CD4-positive, alpha-beta memory T cell (primary cell): ENCODE results near the gene ABI1. TPM values are rescaled to one million over a fixed set of nuclear protein-coding genes. Genes with fewer than 3 reads are reported as not detected.

Experiments
- CTCF ChIA-PET: fragments of 350-600 bp; sonication (Branson Sonifier 250); formaldehyde crosslinking; loops from one replicate; lab custom pipeline; 2021; ENCODE audit warnings: inconsistent platforms; ENCODE audit not compliant: partially characterized antibody; lab: Charles Lee
- POLR2A ChIA-PET: fragments of 350-600 bp; sonication (Branson Sonifier 250); formaldehyde crosslinking; loops from one replicate; lab custom pipeline; 2021; ENCODE audit not compliant: partially characterized antibody; lab: Charles Lee
- DNase-seq, 5 donors: peaks; one replicate each; pipeline versions ENCODE4 v3.0.0 to v3.0.0-alpha.2; 2020 to 2022; ENCODE audit warnings: mixed read lengths in 1 of 5
- H3K27ac ChIP-seq: one replicate; pipeline ENCODE4 v1.7.0; 2013; ENCODE audit warnings: low read depth, low read length
- H3K27me3 ChIP-seq: 2 replicates; pipeline ENCODE4 v1.7.0; 2013; ENCODE audit warnings: mild to moderate bottlenecking, low read length, moderate library complexity; ENCODE audit not compliant: insufficient read depth
- H3K36me3 ChIP-seq: 2 replicates; pipeline ENCODE4 v1.7.0; 2013; ENCODE audit warnings: mild to moderate bottlenecking, low read length, moderate library complexity; ENCODE audit not compliant: insufficient read depth
- H3K4me1 ChIP-seq: 2 replicates; pipeline ENCODE4 v1.7.0; 2013; ENCODE audit warnings: mild to moderate bottlenecking, low read length, moderate library complexity; ENCODE audit not compliant: insufficient read depth
- H3K4me3 ChIP-seq, 2 donors: one replicate each; pipeline ENCODE4 v1.7.0; 2013; ENCODE audit warnings: low read length in 2 of 2, mild to moderate bottlenecking in 1 of 2
- H3K9me3 ChIP-seq, 2 donors: one replicate each; pipeline ENCODE4 v1.7.0; 2013; ENCODE audit warnings: low read length in 2 of 2, control low read depth in 1 of 2; ENCODE audit not compliant: control insufficient read depth in 1 of 2
- H3K27ac Mint-ChIP-seq, 7 donors: one replicate each; pipeline ENCODE4 v1.8.0; 2020 to 2021; ENCODE audit warnings: mixed read lengths in 7 of 7, mild to moderate bottlenecking in 6 of 7, inconsistent platforms in 3 of 7, moderate library complexity in 3 of 7
- H3K27me3 Mint-ChIP-seq, 2 donors: one replicate each; pipeline ENCODE4 v1.8.0; 2020 to 2021; ENCODE audit warnings: mixed read lengths in 2 of 2
- H3K36me3 Mint-ChIP-seq, 2 donors: one replicate each; pipeline ENCODE4 v1.8.0; 2020 to 2021; ENCODE audit warnings: mixed read lengths in 2 of 2, inconsistent platforms in 1 of 2, mild to moderate bottlenecking in 1 of 2
- H3K4me1 Mint-ChIP-seq, 4 donors: one replicate each; pipeline ENCODE4 v1.8.0; 2020 to 2021; ENCODE audit warnings: mixed read lengths in 4 of 4, mild to moderate bottlenecking in 1 of 4
- H3K4me3 Mint-ChIP-seq, 8 donors: one replicate each; pipeline ENCODE4 v1.8.0; 2020 to 2021; ENCODE audit warnings: mixed read lengths in 8 of 8, mild to moderate bottlenecking in 7 of 8, moderate library complexity in 6 of 8, inconsistent platforms in 3 of 8
- H3K9me3 Mint-ChIP-seq, 8 donors: one replicate each; pipeline ENCODE4 v1.8.0; 2020 to 2021; ENCODE audit warnings: mixed read lengths in 8 of 8, mild to moderate bottlenecking in 5 of 8, inconsistent platforms in 3 of 8, moderate library complexity in 1 of 8
- intact Hi-C: fragments of 100-400 bp; cut with micrococcal nuclease; formaldehyde crosslinking; loops from one replicate; pipeline ENCODE4 v1.15.1; 2023
- polyA plus RNA-seq, 2 donors: library from polyadenylated mRNA; unstranded; fragments of 300-500 nt; fragmentation: Illumina TruSeq; gene quantifications; one replicate each; pipeline ENCODE4 v1.2.3, GENCODE V29; 2021
- total RNA-seq, 2 experiments: library from RNA; stranded (reverse); gene quantifications; one replicate each; pipeline ENCODE4 v1.2.3, GENCODE V29; 2021

The ABI1 gene
- total and polyA plus RNA-seq, 4 experiments from 2014 or later, result 62.2 to 87.6 (median 71.4) TPM

DNA sequence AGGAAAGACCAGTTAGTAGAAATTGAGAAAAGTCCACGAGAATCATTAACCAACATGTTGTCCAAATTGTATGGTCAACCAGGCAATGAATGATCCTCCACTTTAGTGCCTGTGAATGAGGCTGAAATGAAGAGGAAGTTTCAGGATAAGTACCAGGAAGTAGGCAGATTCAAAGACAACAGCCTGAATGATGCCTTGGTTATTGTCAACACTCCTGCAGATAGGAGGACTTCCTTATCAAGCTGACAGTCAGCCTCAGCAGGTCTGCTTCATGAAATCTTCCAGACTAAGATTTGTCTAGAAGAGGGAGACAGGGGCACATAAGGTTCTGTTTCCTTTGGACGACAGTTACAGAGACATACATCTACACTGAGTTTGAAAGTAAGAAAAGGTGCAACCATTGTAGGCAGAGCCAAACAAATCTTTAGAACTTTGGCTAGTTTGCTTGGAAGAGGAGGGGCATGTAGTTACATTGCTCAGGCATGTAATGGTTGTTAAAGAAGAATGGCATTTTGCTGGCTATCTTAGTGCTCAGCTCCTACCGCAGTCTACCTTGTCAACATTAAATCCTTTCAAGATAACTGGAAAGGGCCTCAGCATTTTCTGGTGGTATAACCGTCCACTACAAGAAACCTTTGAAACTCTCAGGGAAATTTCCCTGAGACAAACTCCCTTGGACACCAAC, 81.4 kb downstream of the ABI1 start:
- no peak overlapping the region for H3K27ac ChIP-seq
- peak overlapping the region in 2 of 8 donors; percentile 14 to 51 for H3K4me3 Mint-ChIP-seq
- H3K36me3 Mint-ChIP-seq, result peaks cover 10 to 16% of the 10 kb centered on the region in 2 donors
- H3K27me3 Mint-ChIP-seq, result no peaks in the 10 kb centered on the region
- no peaks in the 10 kb centered on the region for H3K9me3 Mint-ChIP-seq
- no peak overlapping the region for H3K4me3 ChIP-seq
- peaks cover 75 to 94% (median 84%) of the 10 kb centered on the region in 4 donors for H3K4me1 Mint-ChIP-seq
- H3K4me1 ChIP-seq, result peaks cover 69% of the 10 kb centered on the region
- no peak for DNase-seq
- CTCF ChIA-PET, result interaction anchor here (1.1 to 3.9 kb wide), 2 partner anchors 28 to 53 kb away, joined by 3 to 15 read pairs; no protein-coding TSS in a partner anchor
- H3K9me3 ChIP-seq, result no peaks in the 10 kb centered on the region
- POLR2A ChIA-PET, result interaction anchor here (1.7 kb wide), 1 partner anchor 10 kb away, joined by 4 read pairs; no protein-coding TSS in a partner anchor
- no peaks in the 10 kb centered on the region for H3K27me3 ChIP-seq
- no peaks in the 10 kb centered on the region for H3K36me3 ChIP-seq
- intact Hi-C loops, result no loop called here
- peak overlapping the region in 3 of 7 donors; percentile 5 to 57 (median 10) for H3K27ac Mint-ChIP-seq

- Mint-ChIP-seq H3K36me3 (peaks cover under 1 to 13% of the 10 kb centered on the region in 2 donors), H3K4me1 (peaks cover 68 to 93% (median 78%) of the 10 kb centered on the region in 4 donors), H3K4me3 (peak overlapping the region in 1 of 8 donors; percentile 21), H3K27ac (peak overlapping the region in 6 of 7 donors; percentile 14 to 62 (median 44)), H3K27me3 (no peaks in the 10 kb centered on the region), H3K9me3 (no peaks in the 10 kb centered on the region)
- no peak for DNase-seq
- ChIA-PET CTCF (no interaction called here), POLR2A (no interaction called here)
- Histone ChIP-seq H3K4me1 (peaks cover 65% of the 10 kb centered on the region), H3K27ac (no peak overlapping the region), H3K4me3 (no peak overlapping the region), H3K36me3 (no peaks in the 10 kb centered on the region), H3K9me3 (no peaks in the 10 kb centered on the region), H3K27me3 (no peaks in the 10 kb centered on the region)
- intact Hi-C loops, result loop anchor here (2.0 kb wide), 1 partner anchor 13 kb away; no protein-coding TSS in a partner anchor
Observed at GRCh38 chr10:26777686-26778085, 83.1 kb downstream of the ABI1 start.

GRCh38 chr10:26776258-26776657, 84.5 kb downstream of the ABI1 start:
- no peaks in the 10 kb centered on the region for H3K9me3 ChIP-seq
- H3K36me3 ChIP-seq, result no peaks in the 10 kb centered on the region
- H3K27ac ChIP-seq, result no peak overlapping the region
- intact Hi-C loops, result loop anchor here (2.0 kb wide), 1 partner anchor 15 kb away; no protein-coding TSS in a partner anchor
- ChIA-PET CTCF (interaction anchor here (0.6 to 1.0 kb wide), 3 partner anchors 9 to 590 kb away, joined by 3 read pairs; no protein-coding TSS in a partner anchor), POLR2A (no interaction called here)
- Mint-ChIP-seq H3K9me3 (no peaks in the 10 kb centered on the region), H3K27me3 (no peaks in the 10 kb centered on the region), H3K27ac (peak overlapping the region in 2 of 7 donors; percentile 5 to 22), H3K4me1 (peaks cover 60 to 87% (median 73%) of the 10 kb centered on the region in 4 donors), H3K36me3 (peaks cover 0 to 13% of the 10 kb centered on the region in 2 donors), H3K4me3 (peak overlapping the region in 1 of 8 donors; percentile 22)
- H3K4me1 ChIP-seq, result peaks cover 50% of the 10 kb centered on the region
- no peak overlapping the region for H3K4me3 ChIP-seq
- no peaks in the 10 kb centered on the region for H3K27me3 ChIP-seq
- no peak for DNase-seq

DNA sequence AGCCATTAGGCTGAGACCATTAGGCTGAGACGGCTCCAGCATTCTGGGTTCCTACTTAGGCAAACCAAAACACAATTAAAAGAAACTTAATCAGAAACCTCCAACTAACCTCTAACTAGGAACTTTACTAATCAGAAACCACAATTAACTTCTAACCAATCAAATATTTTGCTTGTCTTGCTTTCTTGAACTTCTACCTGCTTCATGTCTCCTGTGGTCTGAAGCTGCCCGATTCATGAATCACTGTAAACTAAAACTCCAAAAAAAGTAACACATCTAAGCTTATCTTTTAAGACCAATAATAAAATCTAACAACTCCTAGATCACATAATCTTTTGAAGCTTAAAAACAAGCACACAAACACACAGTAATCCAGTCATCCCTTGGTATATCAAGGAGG, 87.1 kb downstream of the ABI1 start:
- Histone ChIP-seq H3K27ac (no peak overlapping the region), H3K36me3 (peaks cover 1% of the 10 kb centered on the region), H3K4me3 (no peak overlapping the region), H3K9me3 (no peaks in the 10 kb centered on the region), H3K27me3 (no peaks in the 10 kb centered on the region), H3K4me1 (peaks cover 25% of the 10 kb centered on the region)
- POLR2A ChIA-PET, result no interaction called here
- Mint-ChIP-seq H3K4me3 (peak overlapping the region in 3 of 8 donors; percentile 2 to 37 (median 22)), H3K4me1 (peaks cover 44 to 69% (median 57%) of the 10 kb centered on the region in 4 donors), H3K9me3 (no peaks in the 10 kb centered on the region), H3K36me3 (peaks cover 6 to 25% of the 10 kb centered on the region in 2 donors), H3K27me3 (no peaks in the 10 kb centered on the region), H3K27ac (peak overlapping the region in 5 of 7 donors; percentile 10 to 61 (median 51))
- CTCF ChIA-PET, result interaction anchor here (1.2 kb wide), 1 partner anchor 47 kb away, joined by 3 read pairs; no protein-coding TSS in a partner anchor
- intact Hi-C loops, result no loop called here
- DNase-seq, result no peak

GRCh38 chr10:26770069-26770468, 90.7 kb downstream of the ABI1 start:
- POLR2A ChIA-PET, result no interaction called here

DNA sequence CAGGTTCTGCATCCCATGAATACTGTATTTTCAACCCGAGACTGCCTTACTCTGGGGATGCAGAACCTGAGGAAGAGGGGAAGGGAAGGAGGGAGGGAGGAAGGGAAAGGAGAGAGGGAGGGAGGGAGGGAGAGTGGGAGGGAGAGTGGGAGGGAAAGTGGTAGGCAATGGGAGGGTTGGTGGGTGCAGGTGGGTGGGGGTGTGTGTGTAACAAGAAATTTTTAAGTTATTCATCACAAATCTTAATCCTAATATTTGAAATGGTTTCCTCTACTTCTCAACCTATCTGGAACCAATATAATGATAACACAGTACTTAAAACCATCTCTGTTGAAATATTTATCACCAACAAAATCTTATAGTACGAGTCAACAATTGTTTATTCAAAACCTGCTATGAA, 95.2 kb downstream of the ABI1 start:
- Mint-ChIP-seq H3K4me1 (peaks cover under 1 to 10% (median 5%) of the 10 kb centered on the region in 4 donors), H3K36me3 (peaks cover 40 to 61% of the 10 kb centered on the region in 2 donors), H3K27ac (no peak overlapping the region), H3K4me3 (no peak overlapping the region), H3K9me3 (no peaks in the 10 kb centered on the region), H3K27me3 (no peaks in the 10 kb centered on the region)
- Histone ChIP-seq H3K27me3 (no peaks in the 10 kb centered on the region), H3K4me3 (no peak overlapping the region), H3K36me3 (peaks cover 26% of the 10 kb centered on the region), H3K4me1 (no peaks in the 10 kb centered on the region), H3K27ac (no peak overlapping the region), H3K9me3 (no peaks in the 10 kb centered on the region)
- CTCF ChIA-PET, result no interaction called here
- intact Hi-C loops, result no loop called here
- no peak for DNase-seq
- POLR2A ChIA-PET, result no interaction called here

More at GRCh38 chr10:26770069-26770468, 90.7 kb downstream of the ABI1 start:
- peaks cover 26 to 43% of the 10 kb centered on the region in 2 donors for H3K36me3 Mint-ChIP-seq
- no peak overlapping the region for H3K27ac Mint-ChIP-seq
- no peak overlapping the region for H3K4me3 Mint-ChIP-seq
- Histone ChIP-seq H3K27me3 (no peaks in the 10 kb centered on the region), H3K4me3 (no peak overlapping the region), H3K27ac (no peak overlapping the region), H3K4me1 (peaks cover 5% of the 10 kb centered on the region), H3K9me3 (no peaks in the 10 kb centered on the region), H3K36me3 (peaks cover 6% of the 10 kb centered on the region)
- peaks cover 21 to 43% (median 31%) of the 10 kb centered on the region in 4 donors for H3K4me1 Mint-ChIP-seq
- H3K9me3 Mint-ChIP-seq, result no peaks in the 10 kb centered on the region
- DNase-seq, result no peak
- H3K27me3 Mint-ChIP-seq, result no peaks in the 10 kb centered on the region
- intact Hi-C loops, result no loop called here
- CTCF ChIA-PET, result no interaction called here

DNA sequence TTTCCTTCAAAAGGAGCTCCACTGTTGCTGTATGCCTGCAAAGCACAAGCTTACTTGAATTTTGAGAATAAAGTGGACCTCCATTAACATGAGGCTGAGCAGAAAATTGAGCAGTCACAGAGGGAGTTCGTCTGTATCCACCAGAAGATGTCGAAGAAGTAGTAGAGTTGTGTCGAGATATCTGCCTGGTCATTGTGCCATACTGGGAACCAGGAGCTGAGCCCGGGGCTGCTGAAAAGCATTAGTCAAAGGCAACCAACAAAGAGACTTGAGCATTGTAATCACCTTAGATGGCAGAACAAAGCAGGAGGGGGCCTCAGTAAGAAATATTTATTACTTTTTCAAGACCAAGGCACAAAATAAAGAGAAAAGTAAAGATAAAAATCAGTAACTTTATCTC, 101.8 kb downstream of the ABI1 start:
- Mint-ChIP-seq H3K27me3 (no peaks in the 10 kb centered on the region), H3K27ac (no peak overlapping the region), H3K4me3 (no peak overlapping the region), H3K4me1 (peaks cover 0 to 4% (median 2%) of the 10 kb centered on the region in 4 donors), H3K9me3 (no peaks in the 10 kb centered on the region), H3K36me3 (peaks cover 29 to 46% of the 10 kb centered on the region in 2 donors)
- POLR2A ChIA-PET, result no interaction called here
- H3K27me3 ChIP-seq, result no peaks in the 10 kb centered on the region
- intact Hi-C loops, result no loop called here
- no peaks in the 10 kb centered on the region for H3K9me3 ChIP-seq
- no peak for DNase-seq
- CTCF ChIA-PET, result no interaction called here
- no peaks in the 10 kb centered on the region for H3K4me1 ChIP-seq
- no peak overlapping the region for H3K4me3 ChIP-seq
- H3K36me3 ChIP-seq, result peaks cover 21% of the 10 kb centered on the region
- H3K27ac ChIP-seq, result no peak overlapping the region
